MM.1S (cell line): ENCODE results near the gene PTH1R.

ENCODE experiments used
- DNase-seq: peaks from one replicate; pipeline ENCODE4 v3.0.0-alpha.2; 2015
- H2AFZ ChIP-seq: fragments of 300-600 bp; sonication (generic); 2 replicates; pipeline ENCODE4 v1.6.0; 2016; ENCODE audit warnings: antibody characterized with exemption, low read length
- H3F3A ChIP-seq: fragments of 300-600 bp; sonication (generic); 2 replicates; pipeline ENCODE4 v1.6.1; 2016; ENCODE audit warnings: mild to moderate bottlenecking, antibody characterized with exemption, low read length, moderate library complexity, mixed read lengths; ENCODE audit not compliant: insufficient read depth
- H3K27ac ChIP-seq: fragments of 300-600 bp; sonication (generic); 2 replicates; pipeline ENCODE4 v1.5.1; 2016; ENCODE audit warnings: mild to moderate bottlenecking, low read length
- H3K27me3 ChIP-seq: fragments of 300-600 bp; sonication (generic); replicated peaks from 2 replicates; pipeline ENCODE4 v1.6.0; 2016; ENCODE audit warnings: low read length; ENCODE audit not compliant: insufficient read depth
- H3K36me3 ChIP-seq: fragments of 300-600 bp; sonication (generic); replicated peaks from 2 replicates; pipeline ENCODE4 v1.6.1; 2016; ENCODE audit warnings: mild to moderate bottlenecking, low read length, mixed read lengths; ENCODE audit not compliant: insufficient read depth
- H3K4me1 ChIP-seq: fragments of 300-600 bp; sonication (generic); 2 replicates; pipeline ENCODE4 v1.6.1; 2016; ENCODE audit warnings: low read length, mixed read lengths
- H3K4me2 ChIP-seq: fragments of 300-600 bp; sonication (generic); 2 replicates; pipeline ENCODE4 v1.6.0; 2016; ENCODE audit warnings: low read depth, low read length
- H3K4me3 ChIP-seq: fragments of 300-600 bp; sonication (generic); 2 replicates; pipeline ENCODE4 v1.5.1; 2016; ENCODE audit warnings: low read length, mixed read lengths
- H3K79me2 ChIP-seq: fragments of 300-600 bp; sonication (generic); 2 replicates; pipeline ENCODE4 v1.6.1; 2016; ENCODE audit warnings: mixed run types, low read length, mixed read lengths
- H3K9ac ChIP-seq: fragments of 300-600 bp; sonication (generic); 2 replicates; pipeline ENCODE4 v1.6.1; 2016; ENCODE audit warnings: low read length, mixed read lengths
- H3K9me2 ChIP-seq: fragments of 300-600 bp; sonication (generic); replicated peaks from 2 replicates; pipeline ENCODE4 v1.6.1; 2016; ENCODE audit warnings: mild to moderate bottlenecking, low read length, mixed read lengths; ENCODE audit not compliant: insufficient read depth
- H3K9me3 ChIP-seq: fragments of 300-600 bp; sonication (generic); replicated peaks from 2 replicates; pipeline ENCODE4 v1.6.1; 2016; ENCODE audit warnings: mild to moderate bottlenecking, low read length, mixed read lengths; ENCODE audit not compliant: insufficient read depth
- H4K20me1 ChIP-seq: fragments of 300-600 bp; sonication (generic); 2 replicates; pipeline ENCODE4 v1.6.1; 2016; ENCODE audit warnings: mild to moderate bottlenecking, low read length, moderate library complexity, mixed read lengths; ENCODE audit not compliant: insufficient read depth
- CTCF ChIP-seq: fragments of 300-600 bp; sonication (generic); IDR thresholded peaks from 2 replicates; pipeline ENCODE4 v1.5.1; 2016; ENCODE audit warnings: antibody characterized with exemption, low read length, mixed read lengths
- EZH2 ChIP-seq: fragments of 300-600 bp; sonication (generic); optimal IDR thresholded peaks from 2 replicates; pipeline ENCODE3; 2017; ENCODE audit warnings: low read depth, mild to moderate bottlenecking, antibody characterized with exemption, low read length, mixed read lengths
- EZH2phosphoT487 ChIP-seq: fragments of 300-600 bp; sonication (generic); IDR thresholded peaks from 2 replicates; pipeline ENCODE4 v1.6.1; 2018; ENCODE audit warnings: antibody characterized with exemption, low read length

The PTH1R gene

GRCh38 chr3:46840491-46840890 is 37.0 kb upstream of the PTH1R start:
- TF ChIP-seq EZH2 (no peak), EZH2phosphoT487 (no peak), CTCF (no peak)
- H3K4me1 ChIP-seq: no peaks in the 10 kb centered on the region
- H3K4me2 ChIP-seq: no peak overlapping the region
- H3K9me2 ChIP-seq: no peaks in the 10 kb centered on the region
- H4K20me1 ChIP-seq: no peaks in the 10 kb centered on the region
- no peaks in the 10 kb centered on the region for H3K79me2 ChIP-seq
- H3K27me3 ChIP-seq: peaks cover 13% of the 10 kb centered on the region; the same call in 1 of the 2 replicates
- no peaks in the 10 kb centered on the region for H3K36me3 ChIP-seq
- H3K9me3 ChIP-seq: no peaks in the 10 kb centered on the region
- H2AFZ ChIP-seq: no peak overlapping the region
- no peaks in the 10 kb centered on the region for H3F3A ChIP-seq
- no peak for DNase-seq
- H3K4me3 ChIP-seq: no peak overlapping the region
- no peak overlapping the region for H3K9ac ChIP-seq
- no peak overlapping the region for H3K27ac ChIP-seq

- H3K4me1 ChIP-seq: peaks cover 7% of the 10 kb centered on the region; the same call in 1 of the 2 replicates
- H3K36me3 ChIP-seq: no peaks in the 10 kb centered on the region
- no peak overlapping the region for H2AFZ ChIP-seq
- no peaks in the 10 kb centered on the region for H3K79me2 ChIP-seq
- no peak overlapping the region for H3K4me2 ChIP-seq
- H3K9ac ChIP-seq: no peak overlapping the region
- no peak overlapping the region for H3K4me3 ChIP-seq
- H3K9me3 ChIP-seq: no peaks in the 10 kb centered on the region
- peaks cover 13% of the 10 kb centered on the region; the same call in 1 of the 2 replicates for H3K27me3 ChIP-seq
- TF ChIP-seq CTCF (no peak), EZH2 (no peak), EZH2phosphoT487 (no peak)
- H3K9me2 ChIP-seq: no peaks in the 10 kb centered on the region
- no peak overlapping the region for H3K27ac ChIP-seq
- H4K20me1 ChIP-seq: no peaks in the 10 kb centered on the region
- DNase-seq: no peak
- H3F3A ChIP-seq: no peaks in the 10 kb centered on the region
Observed at GRCh38 chr3:46843508-46843907, 34.0 kb upstream of the PTH1R start.

GRCh38 chr3:46844397-46844796 is 33.1 kb upstream of the PTH1R start:
- no peak overlapping the region for H3K27ac ChIP-seq
- no peaks in the 10 kb centered on the region for H4K20me1 ChIP-seq
- H3K9me2 ChIP-seq: no peaks in the 10 kb centered on the region
- H3K79me2 ChIP-seq: no peaks in the 10 kb centered on the region
- no peak overlapping the region for H2AFZ ChIP-seq
- peaks cover 13% of the 10 kb centered on the region; the same call in 1 of the 2 replicates for H3K27me3 ChIP-seq
- H3K36me3 ChIP-seq: no peaks in the 10 kb centered on the region
- H3K9me3 ChIP-seq: no peaks in the 10 kb centered on the region
- no peaks in the 10 kb centered on the region for H3F3A ChIP-seq
- no peak overlapping the region for H3K4me3 ChIP-seq
- H3K4me1 ChIP-seq: peaks cover 7% of the 10 kb centered on the region; the same call in 1 of the 2 replicates
- H3K9ac ChIP-seq: no peak overlapping the region
- TF ChIP-seq EZH2: no peak
- TF ChIP-seq EZH2phosphoT487: no peak
- no peak for TF ChIP-seq CTCF
- no peak for DNase-seq
- no peak overlapping the region for H3K4me2 ChIP-seq
